Measurements from ENCODE around the gene ANXA3.
"Not testable (repeated sequence)": the region's sequence is repeated elsewhere in the genome, so short reads cannot be mapped to it uniquely, and the experiment has no call there.

DNA sequence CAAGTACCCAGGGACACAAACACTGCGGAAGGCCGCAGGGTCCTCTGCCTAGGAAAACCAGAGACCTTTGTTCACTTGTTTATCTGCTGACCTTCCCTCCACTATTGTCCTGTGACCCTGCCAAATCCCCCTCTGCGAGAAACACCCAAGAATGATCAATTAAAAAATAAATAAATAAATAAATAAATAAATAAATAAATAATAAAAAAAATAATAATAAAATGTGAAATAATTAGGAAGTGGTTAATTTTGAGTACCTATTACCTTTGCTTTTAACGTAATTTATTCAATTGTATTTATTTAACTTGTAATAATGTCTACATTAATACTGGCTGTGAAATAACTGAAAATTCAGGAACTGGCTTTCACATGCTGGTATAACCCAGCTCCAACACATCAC is 2.7 kb upstream of the ANXA3 start:
- TF ChIP-seq, protein P1, sequence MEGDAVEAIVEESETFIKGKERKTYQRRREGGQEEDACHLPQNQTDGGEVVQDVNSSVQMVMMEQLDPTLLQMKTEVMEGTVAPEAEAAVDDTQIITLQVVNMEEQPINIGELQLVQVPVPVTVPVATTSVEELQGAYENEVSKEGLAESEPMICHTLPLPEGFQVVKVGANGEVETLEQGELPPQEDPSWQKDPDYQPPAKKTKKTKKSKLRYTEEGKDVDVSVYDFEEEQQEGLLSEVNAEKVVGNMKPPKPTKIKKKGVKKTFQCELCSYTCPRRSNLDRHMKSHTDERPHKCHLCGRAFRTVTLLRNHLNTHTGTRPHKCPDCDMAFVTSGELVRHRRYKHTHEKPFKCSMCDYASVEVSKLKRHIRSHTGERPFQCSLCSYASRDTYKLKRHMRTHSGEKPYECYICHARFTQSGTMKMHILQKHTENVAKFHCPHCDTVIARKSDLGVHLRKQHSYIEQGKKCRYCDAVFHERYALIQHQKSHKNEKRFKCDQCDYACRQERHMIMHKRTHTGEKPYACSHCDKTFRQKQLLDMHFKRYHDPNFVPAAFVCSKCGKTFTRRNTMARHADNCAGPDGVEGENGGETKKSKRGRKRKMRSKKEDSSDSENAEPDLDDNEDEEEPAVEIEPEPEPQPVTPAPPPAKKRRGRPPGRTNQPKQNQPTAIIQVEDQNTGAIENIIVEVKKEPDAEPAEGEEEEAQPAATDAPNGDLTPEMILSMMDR (IDR thresholded peaks at IDR 0.05; ENCODE audit: low read length) = not testable (repeated sequence)
- TF ChIP-seq EZH2 (optimal IDR thresholded peaks at IDR 0.05; ENCODE audit: low read depth, low read length); EZH2phosphoT487 (IDR thresholded peaks at IDR 0.05; ENCODE audit: low read length): not testable (repeated sequence)
